Colonic mucosa (tissue), 4 donors: ENCODE measurements around the gene OMP. TPM values are rescaled to one million over a fixed set of nuclear protein-coding genes. Genes with fewer than 3 reads are reported as not detected.
A peak's percentile ranks its signal among the peaks of the same experiment; 100 is the strongest.

ENCODE experiments used
- DNase-seq: peaks from one replicate; pipeline ENCODE4 v3.0.0-alpha.2; 2020
- H3K27ac ChIP-seq: fragments of 200-600 bp; one replicate; pipeline ENCODE4 v1.8.0; 2021
- H3K27me3 ChIP-seq: fragments of 200-600 bp; one replicate; pipeline ENCODE4 v1.8.0; 2021
- H3K36me3 ChIP-seq: fragments of 200-600 bp; one replicate; pipeline ENCODE4 v1.8.0; 2021
- H3K4me1 ChIP-seq: fragments of 200-600 bp; one replicate; pipeline ENCODE4 v1.8.0; 2021; ENCODE audit warnings: mild to moderate bottlenecking
- H3K4me3 ChIP-seq: fragments of 200-600 bp; one replicate; pipeline ENCODE4 v1.8.0; 2021
- H3K9ac ChIP-seq, 2 donors: one replicate each; pipeline ENCODE4 v1.7.0; 2013; ENCODE audit warnings: control low read depth in 2 of 2, low read depth in 2 of 2, low read length in 2 of 2
- H3K9me3 ChIP-seq: fragments of 200-600 bp; one replicate; pipeline ENCODE4 v1.8.0; 2021
- intact Hi-C: fragments of 100-400 bp; cut with DNase I; formaldehyde crosslinking; loops from one replicate; pipeline ENCODE4 v1.14.1; 2022
- total RNA-seq, 2 donors: library from RNA; stranded (reverse); fragmentation: NEBNext Ultra II Directional in 1 of 2; extraction: Animal tissue kit (Norgen Biotek cat#: 25700) in 1 of 2; gene quantifications; one replicate each; pipeline ENCODE4 v1.2.1, GENCODE V29; 2021
- TF ChIP-seq, protein P1 (sequence below): fragments of 200-600 bp; IDR thresholded peaks from one replicate; pipeline ENCODE4 v1.8.0; 2022; ENCODE audit warnings: antibody characterized with exemption, mild to moderate bottlenecking
- donor health status: healthy.
- donor health status: DM: no; HTN: no; CAD: no.
- donor health status: DM: no; HTN: no; CAD: no.

The OMP gene
- total RNA-seq, 2 donors from 2014 or later: 7.5 to 16.8 TPM

DNA sequence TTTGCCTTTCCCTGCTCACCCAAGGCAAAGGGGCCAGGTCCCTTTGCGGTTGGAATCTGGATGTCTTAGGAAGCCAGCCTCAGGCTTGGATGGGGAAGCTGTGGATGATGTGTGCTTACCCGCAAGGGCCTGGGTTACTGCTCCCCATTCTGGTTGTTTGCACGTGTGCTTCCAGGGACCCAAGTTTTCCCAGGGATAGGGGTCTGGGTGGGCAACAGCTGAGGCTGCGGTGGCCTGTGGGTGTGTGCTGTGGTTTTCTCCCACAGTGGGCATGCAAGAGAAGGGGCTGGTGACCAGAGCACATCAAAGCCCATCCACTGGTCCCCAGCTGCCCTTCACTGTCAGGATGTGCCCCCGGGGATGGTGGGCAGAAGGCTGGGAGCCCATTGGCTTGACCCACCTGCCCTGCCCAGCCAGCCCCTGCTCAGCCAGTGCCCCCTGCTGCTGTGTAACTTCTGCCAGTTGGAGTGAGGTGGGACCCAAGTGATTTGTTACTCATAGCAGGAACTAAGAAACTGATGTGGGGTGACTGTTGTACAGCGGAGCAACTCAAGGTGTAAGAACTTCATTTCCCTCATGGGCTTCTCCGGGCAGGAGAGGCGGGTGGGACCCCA, 32.6 kb upstream of the OMP start:
- H3K4me3 ChIP-seq: no peak overlapping the region
- H3K9me3 ChIP-seq: no peaks in the 10 kb centered on the region
- no peaks in the 10 kb centered on the region for H3K36me3 ChIP-seq
- TF ChIP-seq, protein P1, sequence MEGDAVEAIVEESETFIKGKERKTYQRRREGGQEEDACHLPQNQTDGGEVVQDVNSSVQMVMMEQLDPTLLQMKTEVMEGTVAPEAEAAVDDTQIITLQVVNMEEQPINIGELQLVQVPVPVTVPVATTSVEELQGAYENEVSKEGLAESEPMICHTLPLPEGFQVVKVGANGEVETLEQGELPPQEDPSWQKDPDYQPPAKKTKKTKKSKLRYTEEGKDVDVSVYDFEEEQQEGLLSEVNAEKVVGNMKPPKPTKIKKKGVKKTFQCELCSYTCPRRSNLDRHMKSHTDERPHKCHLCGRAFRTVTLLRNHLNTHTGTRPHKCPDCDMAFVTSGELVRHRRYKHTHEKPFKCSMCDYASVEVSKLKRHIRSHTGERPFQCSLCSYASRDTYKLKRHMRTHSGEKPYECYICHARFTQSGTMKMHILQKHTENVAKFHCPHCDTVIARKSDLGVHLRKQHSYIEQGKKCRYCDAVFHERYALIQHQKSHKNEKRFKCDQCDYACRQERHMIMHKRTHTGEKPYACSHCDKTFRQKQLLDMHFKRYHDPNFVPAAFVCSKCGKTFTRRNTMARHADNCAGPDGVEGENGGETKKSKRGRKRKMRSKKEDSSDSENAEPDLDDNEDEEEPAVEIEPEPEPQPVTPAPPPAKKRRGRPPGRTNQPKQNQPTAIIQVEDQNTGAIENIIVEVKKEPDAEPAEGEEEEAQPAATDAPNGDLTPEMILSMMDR: no peak
- H3K27me3 ChIP-seq: no peaks in the 10 kb centered on the region
- H3K27ac ChIP-seq: peak overlapping the region; percentile 95
- intact Hi-C loops: no loop called here
- peaks cover 55% of the 10 kb centered on the region for H3K4me1 ChIP-seq
- no peak for DNase-seq
- H3K9ac ChIP-seq: peak overlapping the region; percentile 46 to 97

DNA sequence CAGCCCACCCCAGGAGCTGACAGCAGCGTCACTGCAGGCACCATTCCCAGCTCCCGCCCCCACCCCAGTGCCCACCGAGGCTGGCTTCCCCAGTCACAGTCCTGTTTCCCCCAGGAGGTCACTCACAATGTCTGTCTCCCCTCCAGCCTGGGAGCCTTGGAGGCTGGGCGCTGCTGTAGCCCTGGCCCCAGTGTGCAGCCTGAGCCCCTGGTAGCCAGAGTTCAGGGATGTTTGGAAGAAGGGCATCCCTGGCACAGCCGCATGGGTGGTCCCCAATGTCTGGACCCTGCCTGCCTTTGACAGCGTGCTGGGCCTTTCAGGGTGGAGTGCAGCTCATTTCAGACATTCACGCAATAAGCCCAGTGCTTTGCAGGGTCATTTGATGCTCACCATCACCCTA, 31.6 kb upstream of the OMP start:
- Histone ChIP-seq H3K36me3 (no peaks in the 10 kb centered on the region), H3K9ac (peak overlapping the region in 1 of 2 donors; percentile 97), H3K27ac (peak overlapping the region; percentile 95), H3K4me3 (no peak overlapping the region), H3K27me3 (no peaks in the 10 kb centered on the region), H3K9me3 (no peaks in the 10 kb centered on the region), H3K4me1 (peaks cover 52% of the 10 kb centered on the region)
- intact Hi-C loops: no loop called here
- TF ChIP-seq, protein P1: no peak
- DNase-seq: no peak

DNA sequence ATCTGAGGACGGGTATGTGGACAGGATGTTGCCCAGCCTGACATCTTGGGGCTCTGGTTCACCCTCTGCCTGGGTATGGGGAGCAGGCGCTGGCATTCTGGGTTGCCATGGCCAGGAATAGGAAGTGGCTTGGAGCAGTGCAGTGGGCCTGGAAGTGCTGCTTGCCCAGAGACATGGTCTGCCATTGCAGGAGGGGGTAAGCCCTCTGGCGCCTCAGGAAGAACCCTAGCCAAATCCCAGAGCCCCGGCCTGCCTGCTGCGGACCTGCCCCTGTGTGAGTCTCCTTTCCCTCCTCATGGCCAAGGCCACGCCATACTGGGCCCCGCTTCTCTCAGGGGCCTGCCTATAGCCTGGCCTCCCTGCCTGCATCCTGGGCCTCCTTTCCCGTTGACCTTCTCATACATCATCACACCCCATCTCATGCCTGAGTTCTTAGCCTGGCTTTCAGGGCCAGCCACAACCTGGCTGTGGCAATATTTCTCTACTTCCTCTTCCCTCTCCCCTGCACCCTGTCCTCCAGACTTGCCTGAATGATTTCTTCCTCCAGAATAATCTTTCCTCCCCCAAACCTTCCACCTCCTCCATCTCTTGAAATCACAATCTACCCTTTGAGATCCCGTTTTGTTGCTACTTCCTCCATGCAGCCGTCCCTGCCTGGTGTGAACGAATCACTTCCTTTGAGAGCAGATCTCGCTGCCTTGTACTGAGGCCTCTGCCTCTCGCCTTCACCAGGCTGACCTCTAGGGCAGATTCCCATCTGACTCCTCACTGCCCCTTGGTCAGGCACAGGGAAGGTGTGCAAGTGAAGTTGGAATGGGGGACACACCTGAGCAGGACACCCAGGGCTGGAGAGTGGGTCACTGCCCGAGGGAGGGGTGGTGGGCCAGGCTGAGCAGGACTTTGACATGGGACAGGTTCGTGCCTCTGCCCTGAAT, 30.7 kb upstream of the OMP start:
- Histone ChIP-seq H3K9me3 (no peaks in the 10 kb centered on the region), H3K27ac (peak overlapping the region; percentile 95), H3K4me3 (no peak overlapping the region), H3K36me3 (no peaks in the 10 kb centered on the region), H3K4me1 (peaks cover 50% of the 10 kb centered on the region), H3K9ac (peak overlapping the region; percentile 52 to 97), H3K27me3 (no peaks in the 10 kb centered on the region)
- DNase-seq: peak; percentile 38
- intact Hi-C loops: no loop called here
- TF ChIP-seq, protein P1: no peak

DNA sequence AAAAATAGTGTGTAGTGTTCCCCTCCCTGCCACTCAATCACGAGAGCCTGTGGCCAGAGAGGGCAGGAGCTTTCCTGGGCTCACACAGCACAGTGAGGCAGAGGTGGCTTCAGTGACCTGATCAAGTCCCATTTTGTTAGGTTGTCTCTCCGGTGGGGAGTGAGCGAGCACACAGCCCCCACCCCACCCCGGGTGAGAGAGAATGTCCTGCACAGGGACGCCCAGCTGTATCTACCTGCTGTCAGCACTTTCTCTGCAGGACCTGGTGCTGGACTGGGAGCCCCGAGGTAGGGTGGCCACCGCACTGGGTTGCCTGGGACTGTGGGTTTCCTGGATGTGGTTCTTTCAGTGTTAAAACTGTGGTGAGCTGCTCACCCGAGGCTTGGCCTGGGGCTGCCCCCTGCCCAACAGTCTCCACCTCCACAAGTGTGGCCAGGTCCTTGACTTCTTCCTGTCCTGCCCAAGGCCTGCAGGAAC, 29.8 kb upstream of the OMP start:
- intact Hi-C loops: no loop called here
- H3K9ac ChIP-seq: peak overlapping the region; percentile 52 to 97
- H3K9me3 ChIP-seq: no peaks in the 10 kb centered on the region
- peak; percentile 40 for DNase-seq
- no peaks in the 10 kb centered on the region for H3K36me3 ChIP-seq
- TF ChIP-seq, protein P1: no peak
- no peaks in the 10 kb centered on the region for H3K27me3 ChIP-seq
- peak overlapping the region; percentile 95 for H3K27ac ChIP-seq
- H3K4me1 ChIP-seq: peaks cover 50% of the 10 kb centered on the region
- no peak overlapping the region for H3K4me3 ChIP-seq

DNA sequence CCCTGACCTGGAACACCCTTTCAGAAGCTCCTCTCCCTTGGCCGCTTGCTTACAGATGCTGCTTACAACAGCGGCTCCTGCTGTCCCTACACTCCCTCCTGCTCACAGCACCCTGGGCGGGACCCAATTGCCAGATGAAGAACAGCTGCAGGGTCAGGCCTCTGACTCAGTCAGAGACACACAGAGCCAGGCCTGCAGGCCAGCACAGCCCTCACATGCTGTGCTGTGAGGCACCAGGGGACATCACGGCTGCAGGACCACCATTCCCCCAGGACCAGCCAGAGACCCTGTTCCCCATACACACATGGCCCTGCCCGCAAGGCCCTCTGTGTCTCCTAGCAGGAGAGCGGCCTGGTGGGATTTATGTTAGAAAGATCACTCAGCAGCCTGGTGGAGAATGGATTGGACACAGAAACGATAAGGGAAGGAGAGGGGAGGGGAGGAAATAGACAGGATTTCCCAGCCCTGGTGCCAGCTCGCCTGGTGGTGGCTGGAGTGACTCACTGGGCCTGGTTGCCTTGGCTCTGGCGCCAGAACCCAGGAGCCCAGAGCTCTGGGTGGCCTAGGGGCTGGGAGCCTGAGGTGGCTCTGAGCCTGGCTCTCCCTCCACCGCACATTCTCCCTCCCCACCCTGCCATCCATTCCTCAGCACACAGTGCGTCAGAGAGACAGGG, 29.2 kb upstream of the OMP start:
- peak overlapping the region; percentile 63 to 97 for H3K9ac ChIP-seq
- H3K36me3 ChIP-seq: no peaks in the 10 kb centered on the region
- H3K4me1 ChIP-seq: peaks cover 50% of the 10 kb centered on the region
- TF ChIP-seq, protein P1: peak; percentile 45
- no peaks in the 10 kb centered on the region for H3K27me3 ChIP-seq
- DNase-seq: peak; percentile 94
- H3K9me3 ChIP-seq: no peaks in the 10 kb centered on the region
- no peak overlapping the region for H3K4me3 ChIP-seq
- intact Hi-C loops: no loop called here
- H3K27ac ChIP-seq: peak overlapping the region; percentile 95
